DMS53 (cell line): ENCODE measurements around the gene TMA16.

ENCODE experiments used
- DNase-seq: peaks from one replicate; lab custom pipeline; 2025; lab: John Stamatoyannopoulos, UW

Gene TMA16

DNA sequence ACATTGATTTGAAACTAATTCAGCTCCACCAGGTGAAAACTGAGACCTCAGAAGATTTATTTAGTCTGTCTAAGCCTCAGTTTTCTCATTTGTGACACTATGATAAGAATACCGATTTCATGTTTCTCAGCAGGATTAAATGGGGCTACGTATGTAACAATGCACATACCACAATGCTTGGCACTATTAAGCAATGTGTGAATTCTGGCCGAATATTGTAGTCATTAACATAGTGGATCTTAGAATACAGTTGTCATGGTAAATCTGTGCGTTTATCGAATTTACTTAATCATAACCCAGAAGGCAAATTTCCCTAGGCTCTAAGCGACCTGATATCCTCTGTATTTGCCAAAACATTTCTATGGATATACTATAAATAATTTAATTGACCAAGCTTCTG, 69.1 kb downstream of the TMA16 start:
- DNase-seq: no peak

DNA sequence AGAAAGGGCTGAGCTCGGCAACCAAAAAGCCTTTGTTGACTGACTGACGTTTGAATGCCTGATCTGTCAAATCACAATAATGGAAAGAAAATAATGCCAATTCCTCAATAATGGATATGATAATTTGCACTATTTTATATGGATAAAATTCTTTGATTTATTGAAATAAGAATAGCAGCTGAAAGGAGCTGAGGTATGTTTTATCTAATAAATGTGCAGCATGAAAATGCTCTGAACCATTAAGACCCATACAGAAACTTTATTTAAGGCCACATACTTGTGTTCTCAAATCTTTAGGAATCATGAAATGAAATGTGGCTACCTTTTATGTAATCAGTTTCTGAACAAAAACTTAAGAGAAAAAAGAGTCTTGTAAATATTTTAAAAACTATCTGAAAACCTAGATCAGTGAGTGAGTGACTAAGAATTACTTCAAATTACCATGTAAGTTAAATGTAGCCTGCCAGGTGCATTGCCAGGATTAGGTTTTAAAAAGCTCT, 69.8 kb downstream of the TMA16 start:
- no peak for DNase-seq

DNA sequence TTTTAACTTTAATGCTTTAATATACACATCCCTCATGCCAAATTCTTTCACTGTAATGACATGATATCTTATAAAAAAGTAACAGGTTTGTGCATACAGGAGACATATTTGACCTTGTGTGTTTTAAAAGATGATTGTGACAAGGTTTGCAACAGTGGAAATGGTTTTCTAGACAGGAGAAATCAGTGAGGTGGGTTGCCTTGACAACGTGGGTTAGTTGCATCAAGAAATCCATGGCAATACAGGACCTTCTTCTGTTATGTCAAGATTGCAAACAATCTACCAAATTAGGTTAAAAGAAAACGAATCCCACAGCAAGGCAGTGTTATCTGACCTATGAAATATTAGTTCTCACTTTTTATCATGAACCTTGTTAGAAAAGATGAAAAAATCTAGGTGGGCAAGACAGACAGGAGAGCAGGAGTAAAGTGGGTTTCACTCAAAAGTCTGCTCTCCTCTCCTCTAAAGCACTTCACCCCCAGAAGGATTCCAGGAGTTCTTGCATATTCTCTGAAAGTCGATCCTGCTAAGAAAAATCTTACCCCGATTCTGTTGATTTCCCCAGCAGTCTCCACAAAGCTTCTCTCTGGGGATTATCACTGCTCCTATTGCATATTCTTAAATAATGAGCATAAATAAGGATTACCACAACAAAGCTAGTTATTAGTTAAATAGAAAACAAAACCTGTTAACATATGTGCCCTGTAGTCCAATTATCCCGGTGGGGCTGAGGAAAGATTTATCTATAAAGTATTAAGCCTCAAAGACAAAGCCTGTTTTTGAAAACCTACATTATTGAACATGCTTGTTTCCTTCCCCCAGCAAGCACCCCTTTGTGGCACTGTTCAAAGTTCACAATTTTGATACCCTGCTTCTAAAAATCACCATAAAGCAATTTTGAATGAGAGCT, 71.0 kb downstream of the TMA16 start:
- DNase-seq: no peak

DNA sequence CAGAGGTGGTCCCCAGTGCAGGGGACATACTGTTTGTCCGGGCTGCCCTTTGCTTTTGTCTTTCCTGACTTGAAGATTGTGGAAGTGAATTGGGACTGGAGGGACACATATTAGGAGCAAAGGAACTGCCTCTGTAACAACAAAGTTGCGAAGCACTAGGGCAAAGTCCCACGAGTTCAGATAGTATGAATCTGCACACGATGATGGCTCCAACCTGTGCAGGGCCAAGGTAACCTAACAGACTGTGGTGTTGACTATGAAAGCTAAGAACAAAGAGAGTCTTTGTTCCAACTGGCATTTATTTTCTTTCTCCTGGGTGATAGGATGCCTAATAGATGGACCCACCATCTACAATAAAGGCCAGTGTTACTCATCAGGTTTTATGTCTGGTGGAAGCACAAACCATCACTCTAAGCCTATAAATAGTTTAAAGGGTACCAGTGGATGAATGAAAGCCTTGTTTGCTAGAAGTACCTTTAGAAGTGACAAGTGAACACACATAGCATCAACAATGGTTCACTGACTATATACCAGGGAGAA, 71.8 kb downstream of the TMA16 start:
- no peak for DNase-seq

DNA sequence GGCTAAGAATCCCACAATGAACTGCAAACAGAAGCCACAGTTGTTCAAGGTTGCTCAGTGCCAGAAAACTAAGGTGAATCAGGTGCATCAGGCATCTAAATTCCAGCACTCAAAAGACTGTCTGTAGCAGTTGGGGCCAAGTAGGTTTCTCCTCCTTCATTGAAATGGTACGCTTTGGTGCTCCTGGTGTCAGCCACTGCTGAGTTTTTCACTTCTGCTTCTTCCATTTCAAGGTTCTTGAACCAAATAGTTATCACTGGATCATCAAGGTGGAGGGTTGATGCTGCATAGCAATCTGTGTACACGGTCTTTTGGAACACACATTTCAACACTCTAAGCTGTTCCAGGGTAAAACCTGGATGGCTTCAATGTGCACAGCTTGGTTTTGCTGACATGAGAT, 74.4 kb downstream of the TMA16 start:
- no peak for DNase-seq
